Thyroid gland (tissue), 4 donors: ENCODE measurements around the gene C5orf47. TPM values are rescaled to one million over a fixed set of nuclear protein-coding genes. Genes with fewer than 3 reads are reported as not detected.
A peak's percentile ranks its signal among the peaks of the same experiment; 100 is the strongest.

ENCODE experiments used
- DNase-seq, 2 donors: peaks; one replicate each; pipeline ENCODE4 v3.0.0-alpha.2; 2019
- H3K27ac ChIP-seq, 3 donors: fragments of 200-600 bp; sonication (generic); 1 replicate in 2 of 3; 2 replicates in 1 of 3; pipeline ENCODE4 v1.5.1; 2016 to 2019; ENCODE audit warnings: mild to moderate bottlenecking in 1 of 3, moderate library complexity in 1 of 3
- H3K27me3 ChIP-seq: fragments of 200-600 bp; sonication (generic); one replicate; pipeline ENCODE4 v1.5.1; 2019
- H3K36me3 ChIP-seq, 2 donors: fragments of 200-600 bp; sonication (generic); one replicate each; pipeline ENCODE4 v1.5.1; 2016 to 2019
- H3K4me1 ChIP-seq, 2 donors: fragments of 200-600 bp; sonication (generic); one replicate each; pipeline ENCODE4 v1.5.1; 2017 to 2019
- H3K4me3 ChIP-seq, 3 donors: fragments of 200-600 bp; sonication (generic); replicated peaks in 1 of 3; 1 replicate in 2 of 3; 2 replicates in 1 of 3; pipeline ENCODE4 v1.5.1; 2016; ENCODE audit warnings: mild to moderate bottlenecking in 1 of 3
- H3K9me3 ChIP-seq: fragments of 200-600 bp; sonication (generic); one replicate; pipeline ENCODE4 v1.5.1; 2017
- CTCF ChIP-seq, 6 experiments: fragments of 200-600 bp in 3 of 6; fragments of 450-650 bp in 3 of 6; sonication (generic) in 3 of 6; IDR thresholded peaks; one replicate each; pipeline ENCODE4 v1.5.1; 2016 to 2019; ENCODE audit warnings: antibody characterized with exemption in 6 of 6, mild to moderate bottlenecking in 2 of 6, inconsistent platforms in 1 of 6, moderate library complexity in 1 of 6
- POLR2A ChIP-seq, 2 donors: fragments of 450-650 bp; IDR thresholded peaks; one replicate each; pipeline ENCODE4 v1.6.1; 2017; ENCODE audit warnings: antibody characterized with exemption in 2 of 2, mild to moderate bottlenecking in 2 of 2, moderate library complexity in 1 of 2
- WGBS, 2 donors: methylation state at CpG; one replicate each; pipeline ENCODE4 v1.1.5; 2017; 5-methylcytosine and 5-hydroxymethylcytosine counted together
- intact Hi-C: fragments of 100-400 bp; cut with DNase I; formaldehyde crosslinking; loops from one replicate; pipeline ENCODE4 v1.15.1; 2023
- total RNA-seq, 4 donors: library from RNA; depleted of rRNA; stranded (reverse); fragments of >200 nt; gene quantifications; one replicate each; pipeline ENCODE4 v1.2.3, GENCODE V29; 2016

The C5orf47 gene
- total RNA-seq, 4 donors from 2014 or later: 0.13 to 0.22 TPM; not detected in 2

- WGBS, 2 donors: 19 to 25% methylated on average over 2 of the region's 2 CpGs
- intact Hi-C loops: no loop called here
- Histone ChIP-seq H3K4me1 (peaks cover 31 to 34% of the 10 kb centered on the region in 2 donors), H3K4me3 (no peak overlapping the region), H3K27me3 (no peaks in the 10 kb centered on the region), H3K9me3 (no peaks in the 10 kb centered on the region), H3K36me3 (peaks cover 0 to 10% of the 10 kb centered on the region in 2 donors), H3K27ac (peak overlapping the region in 2 of 3 donors; percentile 18 to 86)
- TF ChIP-seq CTCF (IDR thresholded peaks at IDR 0.05) (no peak), POLR2A (IDR thresholded peaks at IDR 0.05) (peak in 1 of 2 donors; percentile 12)
- peak; percentile 51 to 59 for DNase-seq
These were observed 44.5 kb upstream of the C5orf47 start for GRCh38 chr5:173944511-173944910.

DNA sequence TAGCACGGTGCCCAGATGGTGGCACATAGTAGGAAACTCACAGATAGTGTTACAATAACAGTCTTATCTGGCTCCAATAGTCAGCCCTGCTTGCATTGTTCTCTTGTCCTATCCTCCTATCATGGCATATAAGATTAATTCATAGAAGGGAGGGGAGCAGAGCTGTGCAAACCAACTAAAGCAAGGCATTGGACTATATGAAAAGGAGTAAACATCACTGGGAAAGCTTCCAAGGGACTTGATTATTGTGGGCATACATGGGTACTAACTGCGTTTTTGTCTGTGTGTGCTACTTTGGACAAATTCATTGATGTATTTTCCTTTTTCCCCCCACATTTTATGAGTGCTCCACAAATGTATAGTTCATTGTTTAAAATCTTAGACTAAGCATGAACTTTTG, 43.8 kb upstream of the C5orf47 start:
- DNase-seq: no peak
- H3K9me3 ChIP-seq: no peaks in the 10 kb centered on the region
- intact Hi-C loops: no loop called here
- peak overlapping the region in 2 of 3 donors; percentile 18 to 86 for H3K27ac ChIP-seq
- 86 to 94% methylated on average over 2 of the region's 2 CpGs for WGBS, 2 donors
- H3K36me3 ChIP-seq: peaks cover 5 to 10% of the 10 kb centered on the region in 2 donors
- H3K27me3 ChIP-seq: no peaks in the 10 kb centered on the region
- no peak for TF ChIP-seq POLR2A (IDR thresholded peaks at IDR 0.05)
- no peak for TF ChIP-seq CTCF (IDR thresholded peaks at IDR 0.05)
- peaks cover 31 to 34% of the 10 kb centered on the region in 2 donors for H3K4me1 ChIP-seq
- H3K4me3 ChIP-seq: no peak overlapping the region

DNA sequence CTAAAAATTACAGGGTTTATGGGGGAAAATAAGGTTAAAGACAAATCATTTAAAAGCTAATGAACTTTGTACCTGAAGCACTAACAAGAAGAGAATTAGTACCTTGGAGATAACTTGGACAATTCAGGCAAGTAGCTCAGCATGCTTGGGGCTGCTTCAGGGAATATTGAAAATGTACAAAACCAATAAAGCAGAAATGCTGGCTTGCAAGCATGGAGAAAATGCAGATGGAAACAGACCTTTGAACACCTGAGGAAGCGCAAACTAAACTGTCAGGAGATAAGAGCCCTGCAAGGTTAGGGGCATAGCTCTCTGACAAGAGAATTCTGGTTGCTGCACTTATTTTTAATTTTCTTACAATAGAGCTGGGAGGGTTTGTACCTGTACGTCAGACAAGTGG, 42.6 kb upstream of the C5orf47 start:
- peaks cover 16 to 22% of the 10 kb centered on the region in 2 donors for H3K36me3 ChIP-seq
- H3K27ac ChIP-seq: no peak overlapping the region
- H3K9me3 ChIP-seq: no peaks in the 10 kb centered on the region
- WGBS, 2 donors: 92 to 94% methylated on average over 2 of the region's 2 CpGs
- TF ChIP-seq CTCF (IDR thresholded peaks at IDR 0.05) (no peak), POLR2A (IDR thresholded peaks at IDR 0.05) (no peak)
- DNase-seq: no peak
- H3K27me3 ChIP-seq: no peaks in the 10 kb centered on the region
- H3K4me3 ChIP-seq: no peak overlapping the region
- intact Hi-C loops: no loop called here
- H3K4me1 ChIP-seq: peaks cover 28 to 34% of the 10 kb centered on the region in 2 donors

DNA sequence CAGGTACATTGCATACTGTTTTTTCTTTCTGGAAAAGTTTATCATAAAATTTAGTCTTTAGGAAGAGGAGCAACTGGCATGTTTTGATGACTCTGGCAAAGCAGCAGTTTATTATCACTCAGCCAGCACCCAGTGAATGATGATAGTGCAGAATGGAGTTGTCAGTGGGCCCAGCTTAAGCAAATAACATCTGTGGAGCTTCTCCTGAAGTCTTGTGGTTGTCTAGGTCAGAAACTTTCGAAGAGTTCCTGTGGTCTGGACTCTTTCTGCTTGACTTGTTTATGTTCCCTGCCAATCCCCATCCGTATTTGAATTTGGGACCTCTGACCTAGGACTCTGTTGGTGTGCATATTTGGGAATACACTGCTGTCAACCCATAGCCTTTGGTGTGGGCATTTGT, 38.1 kb upstream of the C5orf47 start:
- intact Hi-C loops: no loop called here
- WGBS, 2 donors: 86 to 90% methylated on average over 2 of the region's 2 CpGs
- TF ChIP-seq CTCF (IDR thresholded peaks at IDR 0.05): no peak
- H3K36me3 ChIP-seq: peaks cover 22 to 41% of the 10 kb centered on the region in 2 donors
- H3K27me3 ChIP-seq: no peaks in the 10 kb centered on the region
- no peak for DNase-seq
- H3K4me1 ChIP-seq: peaks cover 15 to 25% of the 10 kb centered on the region in 2 donors
- H3K27ac ChIP-seq: peak overlapping the region in 1 of 3 donors; percentile 3
- H3K9me3 ChIP-seq: no peaks in the 10 kb centered on the region
- no peak overlapping the region for H3K4me3 ChIP-seq

GRCh38 chr5:173953528-173954090, 35.4 kb upstream of the C5orf47 start:
- H3K27ac ChIP-seq: peak overlapping the region; percentile 92 to 99 (median 97)
- DNase-seq: no peak
- 86 to 92% methylated on average over 5 of the region's 5 CpGs for WGBS, 2 donors
- peaks cover 39 to 47% of the 10 kb centered on the region in 2 donors for H3K4me1 ChIP-seq
- intact Hi-C loops: no loop called here
- H3K27me3 ChIP-seq: no peaks in the 10 kb centered on the region
- H3K4me3 ChIP-seq: no peak overlapping the region
- peaks cover 25 to 38% of the 10 kb centered on the region in 2 donors for H3K36me3 ChIP-seq
- H3K9me3 ChIP-seq: no peaks in the 10 kb centered on the region
- TF ChIP-seq CTCF (IDR thresholded peaks at IDR 0.05): no peak
- no peak for TF ChIP-seq POLR2A (IDR thresholded peaks at IDR 0.05)
